H1 (cell line): Measurements from ENCODE around the gene GRIN2C. TPM values are rescaled to one million over a fixed set of nuclear protein-coding genes. Genes with fewer than 3 reads are reported as not detected.

Source experiments
- CTCF ChIA-PET: fragments of 300-600 bp; sonication (Branson Sonifier 250); formaldehyde crosslinking; loops from one replicate; lab custom pipeline; 2021; ENCODE audit not compliant: partially characterized antibody; lab: Charles Lee
- POLR2A ChIA-PET: fragments of 300-600 bp; sonication (Branson Sonifier 250); formaldehyde crosslinking; loops from one replicate; lab custom pipeline; 2021; ENCODE audit warnings: inconsistent platforms; ENCODE audit not compliant: partially characterized antibody; lab: Charles Lee
- DNase-seq, 2 experiments: peaks; one replicate each; pipeline versions ENCODE4 v3.0.0 to v3.0.0-alpha.2; 2010 to 2022; ENCODE audit warnings: low spot score in 2 of 2, low read depth in 1 of 2, mixed read lengths in 1 of 2
- FAIRE-seq: peaks from 2 replicates; lab custom pipeline; 2011; peaks lifted over from hg19 to GRCh38; lab: Jason Lieb, UNC
- H2AFZ ChIP-seq: 2 replicates; pipeline ENCODE4 v1.8.1; 2012; ENCODE audit warnings: low read length, inconsistent platforms
- H2AK5ac ChIP-seq: 2 replicates; pipeline ENCODE4 v1.6.1; 2013; ENCODE audit warnings: low read depth, low read length
- H2BK120ac ChIP-seq: replicated peaks from 2 replicates; pipeline ENCODE3; 2013; ENCODE audit warnings: low read depth, low read length, inconsistent platforms
- H2BK12ac ChIP-seq: 2 replicates; pipeline ENCODE4 v1.6.1; 2013; ENCODE audit warnings: low read depth, low read length
- H2BK15ac ChIP-seq: 2 replicates; pipeline ENCODE4 v1.6.1; 2013; ENCODE audit warnings: low read length
- H2BK20ac ChIP-seq: 2 replicates; pipeline ENCODE4 v1.6.1; 2013; ENCODE audit warnings: low read length
- H2BK5ac ChIP-seq: 2 replicates; pipeline ENCODE4 v1.6.1; 2013; ENCODE audit warnings: low read depth, low read length
- H3K14ac ChIP-seq: 2 replicates; pipeline ENCODE4 v1.6.1; 2013; ENCODE audit warnings: inconsistent platforms; ENCODE audit not compliant: insufficient read length
- H3K18ac ChIP-seq: 2 replicates; pipeline ENCODE4 v1.6.1; 2013; ENCODE audit warnings: low read length; ENCODE audit errors: extremely low read depth
- H3K23ac ChIP-seq: 2 replicates; pipeline ENCODE4 v1.6.1; 2013; ENCODE audit warnings: inconsistent platforms; ENCODE audit not compliant: insufficient read length
- H3K23me2 ChIP-seq: 2 replicates; pipeline ENCODE4 v1.6.1; 2013; ENCODE audit warnings: low read depth, low read length
- H3K27ac ChIP-seq: 2 replicates; pipeline ENCODE4 v1.6.1; 2011; ENCODE audit warnings: low read depth, low read length, inconsistent platforms
- H3K27me3 ChIP-seq, 4 experiments: replicated peaks in 1 of 4; 1 replicate in 1 of 4; 2 replicates in 3 of 4; pipeline versions ENCODE4 v1.6.1 to v1.8.1; 2011 to 2013; ENCODE audit warnings: low read length in 3 of 4, mild to moderate bottlenecking in 3 of 4, inconsistent platforms in 2 of 4, mixed read lengths in 2 of 4, moderate library complexity in 1 of 4; ENCODE audit not compliant: control insufficient read depth in 3 of 4, insufficient read depth in 3 of 4; ENCODE audit errors: extremely low read depth in 1 of 4
- H3K36me3 ChIP-seq, 4 experiments: 2 replicates each; pipeline versions ENCODE4 v1.6.1 to v1.8.1; 2011 to 2013; ENCODE audit warnings: mild to moderate bottlenecking in 4 of 4, low read length in 3 of 4, moderate library complexity in 2 of 4, control low read depth in 1 of 4, inconsistent platforms in 1 of 4; ENCODE audit not compliant: insufficient read depth in 4 of 4, control insufficient read depth in 2 of 4
- H3K4ac ChIP-seq: replicated peaks from 2 replicates; pipeline ENCODE3; 2013; ENCODE audit warnings: low read length, low read depth, mixed read lengths, inconsistent platforms; ENCODE audit not compliant: insufficient read length
- H3K4me1 ChIP-seq, 4 experiments: replicated peaks in 1 of 4; 1 replicate in 1 of 4; 2 replicates in 3 of 4; pipeline versions ENCODE4 v1.6.1 to v1.8.1; 2011 to 2013; ENCODE audit warnings: low read length in 3 of 4, inconsistent platforms in 2 of 4, mixed read lengths in 1 of 4; ENCODE audit not compliant: insufficient read depth in 4 of 4, control insufficient read depth in 3 of 4
- H3K4me2 ChIP-seq, 2 experiments: 2 replicates each; pipeline versions ENCODE4 v1.6.1 to v1.8.1; 2011 to 2013; ENCODE audit warnings: low read depth in 2 of 2, low read length in 2 of 2, control low read depth in 1 of 2, inconsistent platforms in 1 of 2, mild to moderate bottlenecking in 1 of 2; ENCODE audit not compliant: insufficient read depth in 1 of 2
- H3K4me3 ChIP-seq, 4 experiments: fragments of 200-600, 300-600 bp in 1 of 4; sonication (generic), shearing (Covaris generic), sonication (Bioruptor Twin) in 1 of 4; 2 replicates each; pipeline versions ENCODE4 v1.5.1 to v1.8.1; 2011 to 2016; ENCODE audit warnings: low read length in 4 of 4, low read depth in 3 of 4, control low read depth in 2 of 4, inconsistent platforms in 2 of 4, mild to moderate bottlenecking in 2 of 4, mixed read lengths in 1 of 4, moderate library complexity in 1 of 4; ENCODE audit not compliant: insufficient read depth in 2 of 4; ENCODE audit errors: extremely low read depth in 1 of 4
- H3K56ac ChIP-seq: replicated peaks from 2 replicates; pipeline ENCODE3; 2013; ENCODE audit warnings: low read depth, mild to moderate bottlenecking, mixed read lengths, low read length, inconsistent platforms; ENCODE audit not compliant: insufficient read length
- H3K79me1 ChIP-seq: 2 replicates; pipeline ENCODE4 v1.6.1; 2013; ENCODE audit warnings: low read depth, low read length, control low read depth
- H3K79me2 ChIP-seq, 2 experiments: 2 replicates each; pipeline versions ENCODE4 v1.6.1 to v1.8.1; 2012 to 2013; ENCODE audit warnings: low read length in 2 of 2, mild to moderate bottlenecking in 2 of 2, inconsistent platforms in 1 of 2; ENCODE audit not compliant: insufficient read depth in 2 of 2, control insufficient read depth in 1 of 2
- H3K9ac ChIP-seq, 4 experiments: replicated peaks in 1 of 4; 1 replicate in 1 of 4; 2 replicates in 3 of 4; pipeline versions ENCODE4 v1.6.1 to v1.8.1; 2011 to 2013; ENCODE audit warnings: low read depth in 3 of 4, low read length in 3 of 4, control low read depth in 2 of 4, mild to moderate bottlenecking in 2 of 4, moderate library complexity in 2 of 4, inconsistent platforms in 1 of 4; ENCODE audit errors: extremely low read depth in 1 of 4
- H3K9me3 ChIP-seq, 2 experiments: 2 replicates each; pipeline versions ENCODE4 v1.6.1 to v1.8.1; 2012 to 2013; ENCODE audit warnings: mild to moderate bottlenecking in 2 of 2, moderate library complexity in 2 of 2, control low read depth in 1 of 2, inconsistent platforms in 1 of 2, low read depth in 1 of 2, low read length in 1 of 2, mixed read lengths in 1 of 2; ENCODE audit not compliant: insufficient read depth in 2 of 2
- H4K20me1 ChIP-seq, 2 experiments: replicated peaks in 1 of 2; 2 replicates each; pipeline versions ENCODE3 to v1.8.1; 2011 to 2013; ENCODE audit warnings: inconsistent platforms in 2 of 2, low read length in 2 of 2, mild to moderate bottlenecking in 1 of 2; ENCODE audit not compliant: insufficient read depth in 2 of 2, control insufficient read depth in 1 of 2
- H4K5ac ChIP-seq: 2 replicates; pipeline ENCODE4 v1.6.1; 2013; ENCODE audit warnings: low read length, low read depth, mixed read lengths, inconsistent platforms; ENCODE audit not compliant: insufficient read length
- H4K8ac ChIP-seq: 2 replicates; pipeline ENCODE4 v1.8.0; 2013; ENCODE audit warnings: mild to moderate bottlenecking, moderate library complexity, low read length, inconsistent platforms; ENCODE audit not compliant: insufficient read depth; ENCODE audit errors: extremely low read depth
- H4K91ac ChIP-seq: replicated peaks from 2 replicates; pipeline ENCODE3; 2013; ENCODE audit warnings: low read length, mixed read lengths, inconsistent platforms; ENCODE audit not compliant: insufficient read length
- ATF3 ChIP-seq: IDR thresholded peaks from 2 replicates; pipeline ENCODE4 v1.6.1; 2011; ENCODE audit warnings: low read depth, mild to moderate bottlenecking, low read length; ENCODE audit not compliant: insufficient read depth
- CHD1 ChIP-seq: IDR thresholded peaks from 2 replicates; pipeline ENCODE4 v1.6.1; 2012; ENCODE audit warnings: low read depth, low read length, improper control_type of control experiment
- FOSL1 ChIP-seq: IDR thresholded peaks from 2 replicates; pipeline ENCODE4 v1.6.1; 2011; ENCODE audit warnings: mild to moderate bottlenecking, low read depth, low read length, moderate library complexity; ENCODE audit not compliant: insufficient read depth
- GABPA ChIP-seq: IDR thresholded peaks from 2 replicates; pipeline ENCODE4 v1.6.1; 2011; ENCODE audit warnings: mild to moderate bottlenecking, low read length, moderate library complexity, borderline replicate concordance; ENCODE audit not compliant: insufficient read depth
- KDM5A ChIP-seq: fragments of 200-600 bp; IDR thresholded peaks from 2 replicates; pipeline ENCODE4 v1.7.1; 2012; ENCODE audit warnings: mild to moderate bottlenecking, low read length, inconsistent platforms, mixed read lengths
- MAX ChIP-seq: IDR thresholded peaks from 2 replicates; pipeline ENCODE4 v1.6.1; 2012; ENCODE audit warnings: inconsistent platforms
- RBBP5 ChIP-seq: IDR thresholded peaks from 2 replicates; pipeline ENCODE4 v1.7.1; 2012; ENCODE audit warnings: low read depth, mild to moderate bottlenecking, inconsistent platforms, low read length, moderate library complexity, borderline replicate concordance
- SAP30 ChIP-seq: fragments of 300-600 bp; sonication (generic); IDR thresholded peaks from 2 replicates; pipeline ENCODE4 v1.7.1; 2012; ENCODE audit warnings: low read length, moderate library complexity, mild to moderate bottlenecking, inconsistent platforms; ENCODE audit not compliant: insufficient read depth, insufficient replicate concordance
- SRF ChIP-seq: IDR thresholded peaks from 2 replicates; pipeline ENCODE4 v1.6.1; 2011; ENCODE audit warnings: mild to moderate bottlenecking, low read depth, low read length, moderate library complexity
- WGBS, 2 experiments: shearing (Covaris generic) in 1 of 2; methylation state at CpG; one replicate each; pipeline versions ENCODE4 v1.1.6 to v1.1.7; 2013 to 2015; ENCODE audit warnings: low lambda C conversion rate in 2 of 2, mixed read lengths in 2 of 2, inconsistent platforms in 1 of 2, low coverage in 1 of 2, missing lambda C conversion rate in 1 of 2; ENCODE audit not compliant: insufficient replicate concordance in 2 of 2, insufficient coverage in 1 of 2, insufficient read length in 1 of 2; ENCODE audit errors: extremely low coverage in 1 of 2, missing lambda C conversion rate in 1 of 2; 5-methylcytosine and 5-hydroxymethylcytosine counted together
- polyA plus RNA-seq, 7 experiments: library from polyadenylated mRNA; depleted of rRNA in 3 of 7; stranded (reverse) in 5 of 7; unstranded in 2 of 7; fragments of >200 nt in 5 of 7; fragments of 200-250 nt in 2 of 7; gene quantifications; 1 replicate in 5 of 7; 2 replicates in 1 of 7; 4 replicates in 1 of 7; pipeline versions ENCODE4 v1.2.1 to v1.2.3, GENCODE V29; 2011 to 2013; ENCODE audit warnings: missing spikeins in 2 of 7, mixed read lengths in 2 of 7
- total RNA-seq: library from RNA; stranded (reverse); fragmentation: NEBNext Ultra II Directional; extraction: Animal tissue kit (Norgen Biotek cat#: 25700); gene quantifications from 2 replicates; pipeline ENCODE4 v1.2.1, GENCODE V29; 2021

Gene GRIN2C
- total and polyA plus RNA-seq, 2 of the 8 experiments (the other 6 are each of a cell fraction or from before 2014, with no cell fraction given): 0.06 to 0.07 TPM

DNA sequence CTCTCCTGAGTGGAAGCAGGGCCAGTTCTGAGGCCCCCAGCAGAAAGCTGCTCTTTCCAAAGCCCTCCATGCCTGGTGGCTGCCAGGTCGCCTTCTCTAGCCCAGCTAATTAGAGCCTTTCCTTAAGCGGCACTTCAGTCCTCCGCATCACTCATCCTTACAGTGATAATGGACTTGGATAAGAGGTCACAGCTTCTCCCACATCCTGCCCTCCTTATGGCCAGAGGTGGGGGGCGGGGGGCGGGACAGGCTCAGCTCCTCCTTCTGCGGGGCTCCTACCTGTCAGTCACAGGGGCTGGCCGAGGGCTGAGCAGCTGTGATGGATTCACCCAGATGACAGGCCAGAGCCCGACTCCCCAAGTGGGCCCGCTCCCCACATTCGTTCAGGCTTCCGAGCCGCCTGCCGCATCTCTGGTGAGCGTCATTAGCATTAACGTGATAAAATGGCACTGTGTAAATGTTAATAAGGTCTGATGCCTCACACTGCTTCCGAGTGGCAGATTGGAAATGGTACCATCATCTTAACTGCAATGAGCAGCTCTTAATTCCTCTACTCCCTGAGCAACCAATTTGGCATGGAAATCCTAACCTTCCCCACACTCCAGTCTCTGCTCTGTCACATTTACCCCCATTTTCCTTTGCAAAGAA, 41.3 kb downstream of the GRIN2C start:
- Histone ChIP-seq H2BK120ac (no peak overlapping the region), H3K18ac (no peak overlapping the region), H3K9ac (no peak overlapping the region), H4K91ac (no peak overlapping the region), H3K79me1 (no peaks in the 10 kb centered on the region), H3K23ac (no peak overlapping the region), H4K5ac (no peak overlapping the region), H3K14ac (no peak overlapping the region), H3K79me2 (no peaks in the 10 kb centered on the region), H4K8ac (no peak overlapping the region), H2BK15ac (no peak overlapping the region), H2BK5ac (no peak overlapping the region), H3K4ac (no peak overlapping the region), H2BK20ac (no peak overlapping the region), H4K20me1 (peaks cover 11 to 16% of the 10 kb centered on the region in 2 experiments), H3K36me3 (peaks cover 0 to 3% (median 0%) of the 10 kb centered on the region in 4 experiments; a peak in 2 of 8 replicates), H3K9me3 (no peaks in the 10 kb centered on the region), H2BK12ac (no peak overlapping the region), H3K4me1 (peaks cover 0 to 2% (median 0%) of the 10 kb centered on the region in 4 experiments; a peak in 1 of 7 replicates), H2AFZ (no peak overlapping the region), H3K27me3 (peaks cover 0 to 2% (median 0%) of the 10 kb centered on the region in 4 experiments; a peak in 3 of 7 replicates), H3K4me2 (no peak overlapping the region), H3K27ac (no peak overlapping the region), H2AK5ac (no peak overlapping the region), H3K23me2 (no peaks in the 10 kb centered on the region), H3K4me3 (no peak overlapping the region), H3K56ac (no peak overlapping the region)
- no peak for FAIRE-seq
- POLR2A ChIA-PET: interaction anchor here (0.8 to 1.8 kb wide), 3 partner anchors 12 to 55 kb away, joined by 3 to 6 read pairs (median 5); partner anchors contain the start of gene FDXR
- no peak for DNase-seq
- CTCF ChIA-PET: interaction anchor here (0.5 to 99.6 kb wide), 4 partner anchors 0 to 388 kb away, joined by 3 to 2981 read pairs (median 1492); partner anchors contain the start of genes FDXR, GRIN2C and NAT9
- no peak for TF ChIP-seq FOSL1
- no peak for TF ChIP-seq MAX
- no peak for TF ChIP-seq KDM5A
- no peak for TF ChIP-seq ATF3
- TF ChIP-seq SRF: no peak
- TF ChIP-seq RBBP5: no peak
- no peak for TF ChIP-seq CHD1
- TF ChIP-seq GABPA: no peak
- TF ChIP-seq SAP30: no peak
- 89% methylated on average over 16 of the region's 16 CpGs; no CpG with 5 or more reads in 1 of the 2 experiments for WGBS, 2 experiments
